ENCODE results near the gene EIF2AK2.

The EIF2AK2 gene

GRCh38 chr2:37119157-37119556 is 37.6 kb downstream of the EIF2AK2 start:
- no peak for TF ChIP-seq ZFX (IDR thresholded peaks at IDR 0.05; ENCODE audit: borderline replicate concordance)
- TF ChIP-seq CTCF (IDR thresholded peaks at IDR 0.05), result no peak
- H3K27ac ChIP-seq, result no peak overlapping the region

- TF ChIP-seq CTCF (IDR thresholded peaks at IDR 0.05) (no peak), ZFX (IDR thresholded peaks at IDR 0.05; ENCODE audit: borderline replicate concordance) (no peak)
Observed at GRCh38 chr2:37117566-37117965, 39.2 kb downstream of the EIF2AK2 start.

GRCh38 chr2:37111958-37112357 is 44.8 kb downstream of the EIF2AK2 start:
- no peak for TF ChIP-seq ZFX (IDR thresholded peaks at IDR 0.05; ENCODE audit: borderline replicate concordance)
- no peak overlapping the region for H3K27ac ChIP-seq

More at GRCh38 chr2:37117566-37117965, 39.2 kb downstream of the EIF2AK2 start:
- no peak overlapping the region for H3K27ac ChIP-seq

GRCh38 chr2:37110306-37111212 is 46.2 kb downstream of the EIF2AK2 start:
- TF ChIP-seq CTCF (IDR thresholded peaks at IDR 0.05) (no peak), ZFX (IDR thresholded peaks at IDR 0.05; ENCODE audit: borderline replicate concordance) (no peak)
- no peak overlapping the region for H3K27ac ChIP-seq

- TF ChIP-seq ZFX (IDR thresholded peaks at IDR 0.05; ENCODE audit: borderline replicate concordance) (no peak), CTCF (IDR thresholded peaks at IDR 0.05) (no peak)
- H3K27ac ChIP-seq, result no peak overlapping the region
Observed at GRCh38 chr2:37109523-37109922, 47.3 kb downstream of the EIF2AK2 start.

GRCh38 chr2:37105150-37105549 is 51.6 kb downstream of the EIF2AK2 start:
- H3K27ac ChIP-seq, result no peak overlapping the region
- no peak for TF ChIP-seq CTCF (IDR thresholded peaks at IDR 0.05)
- TF ChIP-seq ZFX (IDR thresholded peaks at IDR 0.05; ENCODE audit: borderline replicate concordance), result no peak

GRCh38 chr2:37104178-37104577 is 52.6 kb downstream of the EIF2AK2 start:
- H3K27ac ChIP-seq, result no peak overlapping the region
- TF ChIP-seq ZFX (IDR thresholded peaks at IDR 0.05; ENCODE audit: borderline replicate concordance), result no peak
- TF ChIP-seq CTCF (IDR thresholded peaks at IDR 0.05), result no peak

All from 22Rv1 (cell line).